Omental fat pad (tissue), 4 donors: Measurements from ENCODE around the gene BACE2. TPM values are rescaled to one million over a fixed set of nuclear protein-coding genes. Genes with fewer than 3 reads are reported as not detected.
"Not testable (repeated sequence)": the region's sequence is repeated elsewhere in the genome, so short reads cannot be mapped to it uniquely, and the experiment has no call there.

Experiments used
- ATAC-seq: fragments of 150-250 bp; one replicate; pipeline ENCODE4 v1.9.1; 2016; ENCODE audit warnings: mild to moderate bottlenecking, moderate library complexity; ENCODE audit not compliant: low FRiP score
- DNase-seq: peaks from one replicate; pipeline ENCODE4 v3.0.0-alpha.2; 2019; ENCODE audit warnings: low spot score
- CTCF ChIP-seq, 3 donors: fragments of 450-650 bp; IDR thresholded peaks; one replicate each; pipeline ENCODE4 v1.5.1; 2016 to 2017; ENCODE audit warnings: antibody characterized with exemption in 3 of 3, mild to moderate bottlenecking in 3 of 3, moderate library complexity in 2 of 3
- total RNA-seq, 4 donors: library from RNA; depleted of rRNA; stranded (reverse); fragments of >200 nt; gene quantifications; one replicate each; pipeline ENCODE4 v1.1.0, GENCODE V29; 2016

BACE2 gene
- total RNA-seq, 4 donors from 2014 or later: 23.5 to 39.3 (median 37.0) TPM

DNA sequence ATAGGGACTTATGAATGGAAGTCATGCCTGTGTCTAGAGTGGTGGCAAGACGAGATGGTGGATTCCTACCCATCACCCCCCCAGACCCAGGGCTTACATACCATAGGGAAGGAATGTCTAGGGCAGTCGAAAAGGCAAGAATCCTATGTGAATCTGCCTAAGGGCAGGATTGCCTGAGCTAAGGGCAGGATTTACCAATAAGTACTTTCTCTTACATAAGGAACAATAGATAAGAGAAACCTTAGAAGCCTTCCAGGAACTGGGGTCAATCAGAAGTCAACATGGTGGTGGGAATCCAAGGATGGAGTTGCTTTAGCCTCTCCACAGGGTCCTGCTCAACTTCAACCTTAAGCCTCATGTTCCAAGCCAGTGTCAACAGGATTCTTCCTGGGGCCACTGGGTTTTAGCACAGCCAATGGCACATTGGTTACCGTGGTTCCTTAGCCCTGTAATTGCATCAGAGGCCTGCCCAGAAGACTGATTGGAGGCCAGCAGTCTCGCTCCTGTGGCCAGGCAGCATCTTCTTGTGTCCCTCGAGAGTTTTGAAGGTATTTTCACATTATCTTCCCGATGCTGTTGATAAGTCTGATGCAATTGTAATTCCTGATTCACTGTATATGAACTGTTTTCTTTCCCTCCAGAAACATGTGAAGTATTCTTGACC, 20.7 kb downstream of the BACE2 start:
- no peak for TF ChIP-seq CTCF (IDR thresholded peaks at IDR 0.05)
- no peak for ATAC-seq
- DNase-seq: no peak

GRCh38 chr21:41189150-41189745, 21.3 kb downstream of the BACE2 start:
- ATAC-seq: no peak
- no peak for DNase-seq
- no peak for TF ChIP-seq CTCF (IDR thresholded peaks at IDR 0.05)

DNA sequence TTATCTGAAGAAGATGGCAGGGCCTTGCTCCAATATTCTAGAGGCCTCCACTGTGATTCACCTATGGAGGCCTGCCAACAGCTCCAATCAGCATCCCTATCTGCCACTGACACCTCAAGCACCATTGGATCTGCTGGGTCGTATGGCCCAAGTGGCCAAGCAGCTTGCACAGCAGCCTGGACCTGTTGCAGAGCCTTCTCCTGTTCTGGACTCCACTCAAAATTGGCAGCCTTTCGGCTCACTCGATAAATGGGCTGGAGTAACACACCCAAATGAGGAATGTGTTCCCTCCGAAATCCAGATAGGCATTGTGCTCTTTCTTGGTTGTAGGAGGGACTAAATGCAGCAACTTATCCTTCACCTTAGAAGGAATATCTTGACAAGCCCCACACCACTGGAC, 24.6 kb downstream of the BACE2 start:
- ATAC-seq, DNase-seq: not testable (repeated sequence)

- TF ChIP-seq CTCF (IDR thresholded peaks at IDR 0.05): no peak
- no peak for ATAC-seq
Measured at GRCh38 chr21:41195311-41195710, 27.4 kb downstream of the BACE2 start.

GRCh38 chr21:41196993-41197392, 29.0 kb downstream of the BACE2 start:
- no peak for TF ChIP-seq CTCF (IDR thresholded peaks at IDR 0.05)
- DNase-seq (no peak), ATAC-seq (no peak)

More at GRCh38 chr21:41195311-41195710, 27.4 kb downstream of the BACE2 start:
- no peak for DNase-seq

- TF ChIP-seq CTCF (IDR thresholded peaks at IDR 0.05): no peak
- ATAC-seq (no peak), DNase-seq (no peak)
Measured at GRCh38 chr21:41197582-41197981, 29.6 kb downstream of the BACE2 start.

DNA sequence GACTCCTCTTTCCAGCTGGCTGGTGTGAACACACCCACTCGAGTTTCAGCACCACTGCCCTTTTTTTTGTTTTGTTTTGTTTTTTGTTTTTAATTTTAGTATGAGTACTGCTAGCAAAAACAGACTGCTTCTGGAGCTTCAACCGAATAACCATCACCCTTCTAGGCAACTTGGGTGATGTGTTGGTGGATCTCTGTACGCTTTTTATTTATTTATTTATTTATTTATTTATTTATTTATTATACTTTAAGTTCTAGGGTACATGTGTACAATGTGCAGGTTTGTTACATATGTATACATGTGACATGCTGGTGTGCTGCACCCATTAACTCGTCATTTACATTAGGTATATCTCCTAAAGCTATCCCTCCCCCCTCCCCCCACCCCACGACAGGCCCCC, 30.7 kb downstream of the BACE2 start:
- not testable (repeated sequence) for ATAC-seq, DNase-seq

DNA sequence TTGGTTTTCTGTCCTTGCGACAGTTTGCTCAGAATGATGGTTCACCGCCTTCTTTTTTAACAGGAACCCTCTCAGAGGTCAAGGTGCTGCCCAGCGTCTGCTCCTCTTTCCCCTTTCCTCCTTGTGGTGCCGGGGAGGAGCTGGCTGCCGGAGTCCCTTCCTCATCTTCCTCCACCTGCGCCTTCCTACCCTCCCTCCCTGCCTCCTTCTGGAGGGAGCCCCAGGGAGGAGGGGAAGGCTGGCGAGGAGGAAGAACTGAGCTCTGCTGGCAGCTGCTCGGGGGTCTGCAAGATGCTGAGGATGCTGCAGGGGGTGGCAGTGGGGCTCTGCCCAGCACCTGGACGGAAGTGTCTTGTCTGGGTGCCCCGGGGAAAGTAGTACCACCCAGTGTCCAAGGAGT, 31.2 kb downstream of the BACE2 start:
- ATAC-seq (no peak), DNase-seq (no peak)
- TF ChIP-seq CTCF (IDR thresholded peaks at IDR 0.05): no peak
